HG02678 (cell line): ENCODE measurements around the gene PFKL.

ENCODE experiments used
- ATAC-seq: cut with Tn5 transposase; IDR thresholded peaks from one replicate; pipeline ENCODE4 v1.9.1; 2021; ENCODE audit warnings: mild to moderate bottlenecking, moderate library complexity; ENCODE audit not compliant: unreplicated experiment

The PFKL gene

DNA sequence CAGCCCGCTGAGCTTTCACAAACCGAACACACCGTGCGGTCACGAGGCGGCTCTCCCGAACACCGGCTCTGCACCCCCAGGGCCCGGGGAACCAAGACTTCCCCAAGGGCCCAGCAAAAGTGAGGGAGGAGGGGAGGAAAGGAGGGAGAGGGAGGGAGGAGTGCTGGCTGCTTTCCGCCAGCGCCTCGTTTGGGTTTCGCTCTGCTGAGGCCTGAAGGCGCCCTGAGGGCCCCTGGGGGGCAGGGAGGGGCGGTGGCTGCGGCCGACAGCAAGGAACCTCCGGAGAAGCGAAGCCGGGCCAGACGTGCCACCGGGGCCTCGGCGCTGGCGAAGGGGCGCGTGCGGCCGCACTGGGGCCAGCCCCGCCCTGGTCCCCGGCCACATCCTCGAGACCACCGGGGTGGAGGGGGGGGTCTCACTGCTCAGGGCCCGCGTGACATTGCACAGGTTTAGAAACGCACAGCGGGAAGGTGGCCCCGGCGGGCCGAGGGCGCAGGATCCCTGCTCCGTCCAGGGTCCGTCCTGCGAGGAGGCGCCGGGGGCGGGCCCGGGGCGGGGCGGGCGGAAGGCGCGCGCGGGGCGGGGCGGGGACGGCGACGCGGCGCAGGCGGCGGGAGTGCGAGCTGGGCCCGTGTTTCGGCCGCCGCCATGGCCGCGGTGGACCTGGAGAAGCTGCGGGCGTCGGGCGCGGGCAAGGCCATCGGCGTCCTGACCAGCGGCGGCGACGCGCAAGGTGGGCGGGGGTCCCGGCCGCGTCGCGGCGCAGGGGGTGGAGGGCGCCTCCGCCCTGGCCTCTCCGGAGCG lies at the start of gene PFKL:
PFKL (plus strand) TSS at position 596 of the 804 bp plus-strand sequence; CDS start at position 649, 53 bp downstream.
- ATAC-seq = peak; percentile 60

- no peak for ATAC-seq
These were observed 45.8 kb upstream of the PFKL start for GRCh38 chr21:44253832-44254710.

GRCh38 chr21:44255511-44255981 lies 44.3 kb upstream of the PFKL start:
- ATAC-seq = no peak

GRCh38 chr21:44258056-44258725 lies 41.7 kb upstream of the PFKL start:
- ATAC-seq = no peak

GRCh38 chr21:44259082-44259705 lies 40.7 kb upstream of the PFKL start:
- ATAC-seq = no peak

GRCh38 chr21:44260066-44260465 lies 39.8 kb upstream of the PFKL start:
- ATAC-seq = no peak

DNA sequence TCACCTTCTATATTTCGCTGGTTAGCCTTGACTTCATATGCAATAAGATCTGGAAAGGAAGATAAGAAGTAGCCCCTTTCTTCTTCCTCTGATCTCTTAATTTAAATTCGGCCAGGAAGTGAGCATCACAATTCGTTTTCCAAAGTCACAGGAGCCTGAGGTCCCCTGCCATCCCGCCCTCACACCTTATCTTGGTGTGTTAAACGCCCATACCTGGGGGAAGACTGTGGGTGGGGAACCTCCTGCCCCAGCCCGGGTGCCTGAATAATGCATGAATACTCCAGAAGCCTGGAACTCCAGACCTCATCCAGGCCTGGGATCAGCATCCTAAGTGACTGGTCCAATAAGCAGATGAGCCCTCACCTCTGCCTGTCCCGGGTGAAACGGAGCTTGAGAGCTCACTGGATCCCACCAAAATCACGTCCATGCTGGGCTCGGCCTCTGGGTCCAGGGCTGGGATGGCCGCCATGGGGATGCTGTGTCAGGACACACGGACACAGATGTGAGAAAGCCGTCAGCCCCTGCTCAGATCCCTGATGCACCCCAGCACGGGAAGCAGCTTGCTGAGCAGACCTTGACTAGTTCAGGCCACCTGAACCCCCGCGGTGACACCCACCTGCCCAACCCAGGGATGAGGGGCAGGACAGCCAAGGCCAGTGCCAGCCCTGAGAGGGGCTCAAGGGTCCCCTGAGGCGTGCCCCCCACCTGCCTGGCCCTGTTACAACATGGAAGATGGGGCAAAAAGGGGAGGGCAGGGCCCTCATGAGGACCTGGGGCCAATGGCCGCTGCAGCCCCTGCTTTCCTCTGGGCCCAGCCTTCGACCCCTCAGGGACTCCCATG lies 38.8 kb upstream of the PFKL start:
- no peak for ATAC-seq

DNA sequence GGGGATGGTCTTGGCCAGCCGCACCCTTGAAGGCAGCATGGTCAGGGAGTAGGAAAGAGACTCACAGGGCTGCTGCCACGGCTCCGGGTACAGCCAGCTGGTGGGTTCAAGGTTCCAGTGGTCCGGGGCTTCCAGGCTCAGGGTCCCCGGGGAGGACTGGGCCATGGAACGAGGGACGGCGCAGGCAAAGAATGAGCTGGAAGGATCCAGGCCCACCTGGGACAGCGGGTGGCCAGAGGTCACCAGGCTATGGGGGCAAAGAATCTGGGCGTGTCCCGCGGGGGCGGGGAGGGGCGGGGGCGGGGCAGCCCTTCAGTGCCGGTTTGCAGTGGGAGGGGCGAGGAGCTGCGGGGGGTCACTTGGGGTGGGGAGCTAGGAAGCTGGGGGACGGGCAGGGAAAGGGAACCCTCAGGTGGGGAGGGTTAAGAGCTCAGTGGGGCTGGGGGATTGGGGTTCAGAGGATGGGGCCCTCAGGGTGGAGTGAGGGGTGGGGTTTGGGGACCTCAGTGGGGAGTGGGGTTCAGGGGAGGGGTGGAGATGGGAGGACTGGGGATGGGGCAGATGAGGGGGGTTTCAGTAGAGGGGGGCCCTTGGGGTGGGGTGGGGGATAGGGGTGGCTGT lies 38.1 kb upstream of the PFKL start, which contains the start of gene DNMT3L:
DNMT3L (minus strand) TSS at position 223 of the 621 bp plus-strand sequence. CDS start 638 bp downstream, outside the sequence.
- ATAC-seq = no peak

DNA sequence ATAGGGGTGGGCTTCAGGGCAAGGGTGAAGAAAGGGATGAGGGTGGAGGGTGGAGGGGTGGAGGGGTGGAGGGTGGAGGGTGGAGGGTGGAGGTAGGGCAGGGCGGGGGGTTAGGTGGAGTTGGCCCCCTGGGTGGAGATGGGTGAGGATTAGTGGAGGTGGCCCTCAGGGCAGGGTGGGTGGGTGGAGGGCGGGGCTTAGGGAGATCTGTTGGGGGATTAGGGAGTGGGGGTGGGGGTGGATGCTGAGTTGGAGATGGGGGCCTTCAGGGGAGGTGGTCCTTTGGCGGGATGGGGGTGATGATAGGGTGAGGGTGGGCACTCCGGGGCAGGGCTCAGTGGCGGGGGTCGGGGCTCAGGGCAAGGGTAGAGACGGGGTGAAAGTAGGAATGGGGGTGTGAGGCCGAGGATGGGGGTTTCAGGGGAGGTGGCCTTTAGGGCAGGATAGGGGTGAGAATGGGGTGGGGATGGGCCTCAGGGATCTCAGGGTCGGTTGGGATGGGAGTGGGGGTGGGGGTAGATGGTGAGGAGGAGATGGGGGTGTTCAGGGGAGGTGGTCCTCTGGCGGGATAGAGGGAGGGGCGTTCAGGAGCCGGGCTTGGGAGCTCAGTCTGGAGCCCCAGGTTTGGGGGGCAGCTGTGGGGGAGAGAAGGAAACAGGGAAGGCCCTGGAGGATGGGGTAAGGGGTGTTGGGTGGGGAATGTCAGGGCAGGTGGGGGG lies 37.4 kb upstream of the PFKL start:
- no peak for ATAC-seq

DNA sequence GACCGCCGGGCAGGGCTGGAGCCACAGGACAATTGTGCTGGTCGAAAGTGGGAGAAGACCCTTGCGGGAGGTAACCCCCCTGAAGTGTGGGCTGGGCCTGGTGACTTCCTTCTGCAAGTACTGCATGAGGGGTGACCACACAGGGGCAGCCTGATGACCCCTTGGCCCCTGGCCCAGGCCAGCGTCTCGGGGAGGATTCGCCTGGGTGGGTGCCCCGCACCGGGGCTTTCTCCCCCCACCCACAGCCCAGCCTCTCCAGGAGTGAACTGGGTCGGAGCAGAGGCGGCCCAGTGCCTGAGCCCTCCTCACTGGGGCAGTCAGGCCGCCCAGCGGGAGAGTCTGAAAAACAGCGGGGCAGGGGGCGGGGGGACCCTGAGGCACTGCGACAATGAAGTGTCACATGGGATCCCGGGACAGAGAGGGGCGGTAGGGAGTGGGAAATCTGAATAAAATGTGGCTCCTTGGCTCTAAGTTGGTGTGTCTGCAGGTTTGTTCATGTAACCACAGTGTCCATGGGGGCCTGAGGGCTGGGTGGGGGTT lies 36.6 kb upstream of the PFKL start:
- ATAC-seq = no peak

- no peak for ATAC-seq
These were observed 36.1 kb upstream of the PFKL start for GRCh38 chr21:44263768-44264167.

DNA sequence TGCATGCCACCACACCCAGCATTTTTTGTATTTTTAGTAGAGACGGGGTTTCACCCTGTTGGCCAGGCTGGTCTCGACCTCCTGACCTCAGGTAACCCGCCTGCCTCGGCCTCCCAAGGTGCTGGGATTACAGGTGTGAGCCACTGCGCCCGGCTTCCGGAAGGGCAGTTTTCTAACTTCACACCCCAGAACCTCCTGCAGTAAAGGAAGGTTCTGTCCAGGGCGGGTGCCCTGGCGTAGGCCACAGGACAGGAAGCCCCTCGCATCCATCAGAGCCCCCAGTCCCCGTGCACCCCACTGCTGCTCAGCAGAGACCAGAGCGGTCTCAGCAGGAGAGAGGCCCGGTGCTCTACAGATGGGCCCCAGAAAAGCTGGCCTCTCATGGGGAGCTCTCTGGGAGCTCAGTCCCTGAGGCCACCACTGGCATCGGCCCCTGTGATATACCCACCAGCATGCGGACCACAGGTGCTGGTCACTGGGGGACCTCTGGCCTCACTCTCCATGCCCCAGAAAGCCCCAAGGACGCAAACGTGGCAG lies 34.1 kb upstream of the PFKL start:
- no peak for ATAC-seq

GRCh38 chr21:44267655-44268142 lies 32.2 kb upstream of the PFKL start:
- no peak for ATAC-seq

DNA sequence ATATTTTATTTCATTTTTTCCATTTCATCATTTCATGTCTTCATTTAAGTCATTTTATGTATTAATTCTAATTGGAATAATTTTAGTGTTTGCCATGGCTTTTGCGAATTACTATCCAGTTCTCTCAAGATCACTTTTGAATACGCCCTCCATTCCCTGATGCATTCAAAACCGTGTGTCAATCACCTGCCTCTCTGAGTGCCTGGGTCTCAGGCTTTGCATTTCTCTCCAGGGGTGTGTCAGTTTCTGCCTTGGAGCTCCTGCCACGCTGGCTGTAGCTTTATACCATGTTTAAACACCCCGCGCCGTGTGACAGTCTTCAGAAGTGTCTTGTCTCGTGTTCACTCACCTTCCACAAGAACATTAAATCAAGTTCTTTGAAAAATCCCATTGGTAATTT lies 30.8 kb upstream of the PFKL start:
- ATAC-seq = no peak

DNA sequence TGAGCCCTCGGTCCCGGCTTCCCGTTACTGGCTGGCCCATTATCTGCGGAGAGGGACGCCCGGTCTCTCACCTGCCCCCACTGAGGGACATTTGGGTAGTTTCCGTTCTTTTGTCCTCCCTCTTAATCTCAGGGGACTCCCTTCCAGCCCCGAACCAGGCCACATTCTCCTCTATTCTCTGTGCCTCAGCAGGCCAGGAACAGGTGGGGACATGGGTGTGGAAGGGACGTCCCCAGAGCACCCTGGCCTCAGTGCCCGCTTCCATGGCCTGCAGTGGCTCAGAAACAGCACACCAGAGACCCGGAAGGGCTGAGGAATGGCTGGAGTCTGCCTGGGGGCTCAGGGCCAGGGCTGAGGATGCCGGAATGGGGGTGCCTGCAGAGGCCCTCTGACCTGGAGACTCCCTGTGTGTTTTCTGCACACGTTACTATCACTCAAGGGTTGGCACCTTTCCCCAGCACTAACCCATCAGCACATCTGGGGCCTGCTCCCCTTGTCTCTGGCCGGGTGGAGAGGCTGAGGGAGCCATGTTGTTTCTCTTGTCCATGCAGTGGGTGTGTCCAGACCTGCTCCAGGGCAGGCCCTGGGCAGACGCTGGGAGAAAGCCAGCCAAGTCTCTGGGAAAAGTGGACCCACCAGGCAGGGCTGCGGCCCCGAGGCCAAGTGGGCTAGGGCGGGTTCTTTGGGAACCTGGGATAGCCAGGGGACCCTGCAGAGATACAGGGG lies 28.1 kb upstream of the PFKL start:
- no peak for ATAC-seq

- no peak for ATAC-seq
These were observed 27.5 kb upstream of the PFKL start for GRCh38 chr21:44272284-44272858.

DNA sequence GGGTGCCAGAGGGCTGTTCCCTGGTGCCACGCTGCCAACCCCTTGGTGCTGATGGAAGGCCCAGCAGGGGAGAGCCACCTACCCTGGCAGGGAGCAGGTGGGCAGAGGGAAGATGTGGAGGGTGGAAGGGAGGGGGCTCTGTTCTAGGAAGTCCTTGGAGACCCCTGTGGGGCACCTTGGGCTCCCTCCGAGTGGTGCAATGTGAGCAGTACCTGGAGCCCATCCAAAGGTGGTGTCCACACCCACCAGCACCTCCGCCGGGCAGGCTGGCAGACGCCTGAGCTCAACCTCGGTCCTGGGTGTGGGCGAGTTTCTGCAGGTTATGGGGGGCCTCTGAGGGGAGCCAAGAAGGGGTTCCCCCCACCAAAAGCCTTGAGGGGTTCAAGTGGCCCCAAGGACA lies 26.8 kb upstream of the PFKL start:
- ATAC-seq = no peak
